ENCODE measurements around the gene NAPEPLD.

- TF ChIP-seq, protein P1, sequence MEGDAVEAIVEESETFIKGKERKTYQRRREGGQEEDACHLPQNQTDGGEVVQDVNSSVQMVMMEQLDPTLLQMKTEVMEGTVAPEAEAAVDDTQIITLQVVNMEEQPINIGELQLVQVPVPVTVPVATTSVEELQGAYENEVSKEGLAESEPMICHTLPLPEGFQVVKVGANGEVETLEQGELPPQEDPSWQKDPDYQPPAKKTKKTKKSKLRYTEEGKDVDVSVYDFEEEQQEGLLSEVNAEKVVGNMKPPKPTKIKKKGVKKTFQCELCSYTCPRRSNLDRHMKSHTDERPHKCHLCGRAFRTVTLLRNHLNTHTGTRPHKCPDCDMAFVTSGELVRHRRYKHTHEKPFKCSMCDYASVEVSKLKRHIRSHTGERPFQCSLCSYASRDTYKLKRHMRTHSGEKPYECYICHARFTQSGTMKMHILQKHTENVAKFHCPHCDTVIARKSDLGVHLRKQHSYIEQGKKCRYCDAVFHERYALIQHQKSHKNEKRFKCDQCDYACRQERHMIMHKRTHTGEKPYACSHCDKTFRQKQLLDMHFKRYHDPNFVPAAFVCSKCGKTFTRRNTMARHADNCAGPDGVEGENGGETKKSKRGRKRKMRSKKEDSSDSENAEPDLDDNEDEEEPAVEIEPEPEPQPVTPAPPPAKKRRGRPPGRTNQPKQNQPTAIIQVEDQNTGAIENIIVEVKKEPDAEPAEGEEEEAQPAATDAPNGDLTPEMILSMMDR (conservative IDR thresholded peaks at IDR 0.05; ENCODE audit: low read depth in 2 of 2), result 0 out of 4 replicates have a peak, but pooled peaks of 1 of the 2 experiments have one; percentile 5
- TF ChIP-seq EZH2 (IDR thresholded peaks at IDR 0.05; ENCODE audit: low read depth, unreplicated experiment) (no peak), POLR2AphosphoS5 (IDR thresholded peaks at IDR 0.05; ENCODE audit: low read depth) (no peak), EZH2phosphoT487 (IDR thresholded peaks at IDR 0.05; ENCODE audit: unreplicated experiment) (no peak), REST (IDR thresholded peaks at IDR 0.05; ENCODE audit: unreplicated experiment) (no peak), ZNF114 (CRISPR knock-in tag; IDR thresholded peaks at IDR 0.05) (no peak), NANOG (IDR thresholded peaks at IDR 0.05; ENCODE audit: borderline replicate concordance) (no peak), CREB1 (CRISPR knock-in tag; IDR thresholded peaks at IDR 0.05; ENCODE audit: low read depth) (no peak), ETS1 (IDR thresholded peaks at IDR 0.05) (no peak), JUNB (IDR thresholded peaks at IDR 0.05; ENCODE audit: unreplicated experiment) (no peak), ZNF331 (CRISPR knock-in tag; IDR thresholded peaks at IDR 0.05; ENCODE audit: low read depth) (no peak), STAT1 (IDR thresholded peaks at IDR 0.05; ENCODE audit: unreplicated experiment) (no peak)
Observed at GRCh38 chr7:103051519-103051918, 97.4 kb downstream of the NAPEPLD start.

Data from GM23338 (cell line).